CD14-positive monocyte (primary cell): ENCODE data around the gene LASP1. TPM values are rescaled to one million over a fixed set of nuclear protein-coding genes. Genes with fewer than 3 reads are reported as not detected.

ENCODE experiments used
- DNase-seq, 3 donors: peaks; one replicate each; pipeline ENCODE4 v3.0.0-alpha.2; 2011 to 2022
- H2AFZ ChIP-seq: 2 replicates; pipeline ENCODE4 v1.6.0; 2012; ENCODE audit warnings: mild to moderate bottlenecking, low read depth, low read length, inconsistent platforms; ENCODE audit not compliant: insufficient read depth, poor library complexity, severe bottlenecking
- H3K27ac ChIP-seq, 2 donors: 1 replicate in 1 of 2; 2 replicates in 1 of 2; pipeline ENCODE4 v1.5.1; 2012 to 2013; ENCODE audit warnings: low read length in 2 of 2, control low read depth in 1 of 2, inconsistent platforms in 1 of 2, low read depth in 1 of 2, mild to moderate bottlenecking in 1 of 2
- H3K27me3 ChIP-seq, 2 donors: one replicate each; pipeline versions ENCODE4 v1.6.0 to v1.6.1; 2011 to 2013; ENCODE audit warnings: low read length in 2 of 2; ENCODE audit not compliant: control insufficient read depth in 2 of 2, insufficient read depth in 2 of 2
- H3K36me3 ChIP-seq, 2 donors: replicated peaks in 1 of 2; 1 replicate in 1 of 2; 2 replicates in 1 of 2; pipeline versions ENCODE4 v1.5.1 to v1.6.1; 2012 to 2013; ENCODE audit warnings: low read length in 2 of 2, control low read depth in 1 of 2, inconsistent platforms in 1 of 2, mild to moderate bottlenecking in 1 of 2; ENCODE audit not compliant: insufficient read depth in 2 of 2, control insufficient read depth in 1 of 2
- H3K4me1 ChIP-seq, 2 donors: 1 replicate in 1 of 2; 2 replicates in 1 of 2; pipeline versions ENCODE4 v1.5.1 to v1.6.1; 2012 to 2013; ENCODE audit warnings: low read length in 2 of 2, control low read depth in 1 of 2, inconsistent platforms in 1 of 2, mild to moderate bottlenecking in 1 of 2, moderate library complexity in 1 of 2; ENCODE audit not compliant: insufficient read depth in 2 of 2, control insufficient read depth in 1 of 2
- H3K4me2 ChIP-seq: replicated peaks from 2 replicates; pipeline ENCODE3; 2012; ENCODE audit warnings: low read length, moderate library complexity, mild to moderate bottlenecking; ENCODE audit not compliant: poor library complexity, severe bottlenecking; ENCODE audit errors: extremely low read depth
- H3K4me3 ChIP-seq, 3 experiments: fragments of 200-600 bp in 1 of 3; sonication (generic) in 1 of 3; replicated peaks in 1 of 3; 1 replicate in 2 of 3; 2 replicates in 1 of 3; pipeline ENCODE4 v1.5.1; 2011 to 2013; ENCODE audit warnings: low read length in 3 of 3, mild to moderate bottlenecking in 3 of 3, control low read depth in 2 of 3, low read depth in 2 of 3, inconsistent platforms in 1 of 3, moderate library complexity in 1 of 3
- H3K79me2 ChIP-seq: 2 replicates; pipeline ENCODE4 v1.6.0; 2012; ENCODE audit warnings: mild to moderate bottlenecking, control low read depth, inconsistent platforms, low read length, moderate library complexity; ENCODE audit not compliant: insufficient read depth
- H3K9ac ChIP-seq: 2 replicates; pipeline ENCODE4 v1.6.0; 2017; ENCODE audit warnings: low read length, mild to moderate bottlenecking; ENCODE audit not compliant: insufficient read depth, poor library complexity, severe bottlenecking
- H3K9me3 ChIP-seq, 2 donors: replicated peaks in 1 of 2; 1 replicate in 1 of 2; 2 replicates in 1 of 2; pipeline versions ENCODE4 v1.5.1 to v1.6.1; 2012 to 2013; ENCODE audit warnings: low read length in 2 of 2, control low read depth in 1 of 2; ENCODE audit not compliant: control insufficient read depth in 1 of 2, insufficient read depth in 1 of 2
- H4K20me1 ChIP-seq: 2 replicates; pipeline ENCODE4 v1.6.0; 2012; ENCODE audit warnings: mild to moderate bottlenecking, low read length, control low read depth, moderate library complexity; ENCODE audit not compliant: insufficient read depth
- H3K27ac Mint-ChIP-seq, 7 donors: one replicate each; pipeline ENCODE4 v1.8.0; 2020; ENCODE audit warnings: mild to moderate bottlenecking in 7 of 7, mixed read lengths in 7 of 7, moderate library complexity in 6 of 7, inconsistent platforms in 2 of 7
- H3K27me3 Mint-ChIP-seq, 3 donors: one replicate each; pipeline ENCODE4 v1.8.0; 2021 to 2022; ENCODE audit warnings: low read depth in 3 of 3, mild to moderate bottlenecking in 3 of 3, mixed read lengths in 3 of 3, moderate library complexity in 3 of 3, inconsistent platforms in 1 of 3
- H3K36me3 Mint-ChIP-seq, 2 donors: one replicate each; pipeline ENCODE4 v1.8.0; 2020; ENCODE audit warnings: mixed read lengths in 2 of 2, inconsistent platforms in 1 of 2, mild to moderate bottlenecking in 1 of 2
- H3K4me1 Mint-ChIP-seq: one replicate; pipeline ENCODE4 v1.8.0; 2020; ENCODE audit warnings: mild to moderate bottlenecking, mixed read lengths
- H3K4me3 Mint-ChIP-seq, 2 donors: one replicate each; pipeline ENCODE4 v1.8.0; 2020; ENCODE audit warnings: mild to moderate bottlenecking in 2 of 2, mixed read lengths in 2 of 2, moderate library complexity in 1 of 2
- H3K9me3 Mint-ChIP-seq, 7 donors: one replicate each; pipeline ENCODE4 v1.8.0; 2020 to 2022; ENCODE audit warnings: mixed read lengths in 7 of 7, mild to moderate bottlenecking in 6 of 7, moderate library complexity in 6 of 7, inconsistent platforms in 2 of 7
- WGBS: methylation state at CpG from one replicate; pipeline ENCODE4 v1.1.5; 2013; ENCODE audit warnings: missing lambda C conversion rate; ENCODE audit not compliant: insufficient coverage; 5-methylcytosine and 5-hydroxymethylcytosine counted together
- intact Hi-C, 2 donors: fragments of 100-400 bp; cut with micrococcal nuclease; formaldehyde crosslinking; loops; one replicate each; pipeline versions ENCODE4 v1.15.0 to v1.15.1; 2023
- polyA plus RNA-seq, 3 donors: library from polyadenylated mRNA; depleted of rRNA in 1 of 3; unstranded in 2 of 3; stranded (reverse) in 1 of 3; fragments of 300-500 nt in 2 of 3; fragments of >200 nt in 1 of 3; fragmentation: Illumina TruSeq in 2 of 3; gene quantifications; 1 replicate in 2 of 3; 2 replicates in 1 of 3; pipeline ENCODE4 v1.2.3, GENCODE V29; 2012 to 2021
- TF ChIP-seq, protein P1 (sequence below): fragments of 200-600 bp; IDR thresholded peaks from one replicate; pipeline ENCODE4 v1.8.0; 2022; ENCODE audit warnings: antibody characterized with exemption, mild to moderate bottlenecking

The LASP1 gene
- polyA plus RNA-seq, 3 donors: 55.9 to 93.7 (median 70.6) TPM

DNA sequence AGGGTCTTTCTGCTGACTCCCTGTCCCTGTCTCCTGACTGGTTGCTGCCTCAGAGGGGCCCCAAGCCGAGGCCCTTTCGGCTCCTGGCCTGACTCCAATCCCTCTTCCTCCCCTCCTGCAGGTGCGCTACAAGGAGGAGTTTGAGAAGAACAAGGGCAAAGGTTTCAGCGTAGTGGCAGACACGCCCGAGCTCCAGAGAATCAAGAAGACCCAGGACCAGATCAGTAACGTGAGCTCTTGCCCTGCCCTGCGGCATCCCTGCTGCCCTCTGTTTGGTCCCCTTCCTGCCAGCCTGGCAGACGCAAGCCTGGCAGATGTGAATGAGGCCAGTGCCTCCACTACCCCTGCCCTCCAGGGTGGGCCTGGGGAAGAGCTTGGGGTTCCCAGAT, 28.4 kb downstream of the LASP1 start:
- peak overlapping the region; percentile 85 to 97 (median 94) for H3K27ac Mint-ChIP-seq
- peaks cover 0 to 1% (median 0%) of the 10 kb centered on the region in 3 donors for H3K27me3 Mint-ChIP-seq
- TF ChIP-seq, protein P1, sequence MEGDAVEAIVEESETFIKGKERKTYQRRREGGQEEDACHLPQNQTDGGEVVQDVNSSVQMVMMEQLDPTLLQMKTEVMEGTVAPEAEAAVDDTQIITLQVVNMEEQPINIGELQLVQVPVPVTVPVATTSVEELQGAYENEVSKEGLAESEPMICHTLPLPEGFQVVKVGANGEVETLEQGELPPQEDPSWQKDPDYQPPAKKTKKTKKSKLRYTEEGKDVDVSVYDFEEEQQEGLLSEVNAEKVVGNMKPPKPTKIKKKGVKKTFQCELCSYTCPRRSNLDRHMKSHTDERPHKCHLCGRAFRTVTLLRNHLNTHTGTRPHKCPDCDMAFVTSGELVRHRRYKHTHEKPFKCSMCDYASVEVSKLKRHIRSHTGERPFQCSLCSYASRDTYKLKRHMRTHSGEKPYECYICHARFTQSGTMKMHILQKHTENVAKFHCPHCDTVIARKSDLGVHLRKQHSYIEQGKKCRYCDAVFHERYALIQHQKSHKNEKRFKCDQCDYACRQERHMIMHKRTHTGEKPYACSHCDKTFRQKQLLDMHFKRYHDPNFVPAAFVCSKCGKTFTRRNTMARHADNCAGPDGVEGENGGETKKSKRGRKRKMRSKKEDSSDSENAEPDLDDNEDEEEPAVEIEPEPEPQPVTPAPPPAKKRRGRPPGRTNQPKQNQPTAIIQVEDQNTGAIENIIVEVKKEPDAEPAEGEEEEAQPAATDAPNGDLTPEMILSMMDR: no peak
- Histone ChIP-seq H3K36me3 (peaks cover 37 to 50% of the 10 kb centered on the region in 2 donors), H2AFZ (no peak overlapping the region), H3K27me3 (no peaks in the 10 kb centered on the region), H4K20me1 (peaks cover 97% of the 10 kb centered on the region), H3K79me2 (peaks cover 69% of the 10 kb centered on the region), H3K4me2 (peak overlapping the region; percentile 72), H3K4me1 (peaks cover 59 to 66% of the 10 kb centered on the region in 2 donors), H3K4me3 (peak overlapping the region in 1 of 3 experiments; percentile 55), H3K9me3 (no peaks in the 10 kb centered on the region), H3K27ac (peak overlapping the region; percentile 77 to 82), H3K9ac (peak overlapping the region; percentile 58)
- peaks cover 68% of the 10 kb centered on the region for H3K4me1 Mint-ChIP-seq
- WGBS: 2% methylated on average over 6 of the region's 9 CpGs
- H3K36me3 Mint-ChIP-seq: peaks cover 34 to 55% of the 10 kb centered on the region in 2 donors
- H3K4me3 Mint-ChIP-seq: peak overlapping the region; percentile 65 to 87
- H3K9me3 Mint-ChIP-seq: no peaks in the 10 kb centered on the region
- intact Hi-C loops: no loop called here
- DNase-seq: no peak

DNA sequence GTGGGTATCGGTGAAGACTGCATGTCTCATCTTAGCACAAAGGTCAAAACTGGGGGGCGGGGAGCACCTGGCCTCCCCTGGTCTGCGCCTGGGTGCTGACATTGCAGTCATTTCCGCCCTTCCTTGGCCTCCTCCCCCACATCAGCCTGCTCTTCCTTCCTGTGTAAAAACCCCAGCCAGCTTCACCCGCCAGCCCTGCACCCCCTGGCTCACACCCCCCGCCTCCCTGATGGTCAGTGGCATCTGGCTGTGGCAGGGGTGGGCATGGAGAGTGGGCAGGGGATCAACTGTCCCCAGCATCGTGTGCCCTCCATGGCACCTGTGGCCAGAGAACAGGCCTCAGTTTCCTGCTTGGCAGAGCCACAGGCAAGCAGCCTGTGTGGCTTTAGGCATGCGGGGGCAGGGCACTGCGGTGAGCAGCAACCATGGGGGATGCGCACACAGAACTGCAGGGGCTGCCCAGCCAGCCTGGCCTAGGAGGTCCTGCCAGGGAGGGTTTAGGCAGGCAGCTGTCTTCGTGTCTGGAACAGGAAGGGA, 29.0 kb downstream of the LASP1 start:
- Histone ChIP-seq H3K36me3 (peaks cover 39 to 50% of the 10 kb centered on the region in 2 donors), H3K9me3 (no peaks in the 10 kb centered on the region), H3K27ac (peak overlapping the region; percentile 77 to 82), H3K27me3 (no peaks in the 10 kb centered on the region), H3K4me1 (peaks cover 59 to 66% of the 10 kb centered on the region in 2 donors), H3K9ac (peak overlapping the region; percentile 58), H3K79me2 (peaks cover 71% of the 10 kb centered on the region), H3K4me2 (peak overlapping the region; percentile 72), H2AFZ (peak overlapping the region; percentile 9), H4K20me1 (peaks cover 97% of the 10 kb centered on the region), H3K4me3 (peak overlapping the region in 1 of 3 experiments; percentile 55)
- H3K4me1 Mint-ChIP-seq: peaks cover 68% of the 10 kb centered on the region
- H3K27me3 Mint-ChIP-seq: peaks cover 0 to 1% (median 0%) of the 10 kb centered on the region in 3 donors
- TF ChIP-seq, protein P1: no peak
- WGBS: 0% methylated on average over 5 of the region's 11 CpGs
- H3K4me3 Mint-ChIP-seq: peak overlapping the region; percentile 65 to 87
- peak overlapping the region; percentile 85 to 97 (median 94) for H3K27ac Mint-ChIP-seq
- H3K9me3 Mint-ChIP-seq: no peaks in the 10 kb centered on the region
- intact Hi-C loops: no loop called here
- peaks cover 40 to 55% of the 10 kb centered on the region in 2 donors for H3K36me3 Mint-ChIP-seq
- DNase-seq: peak; percentile 61 to 69 (median 62)
